GM12878 (cell line): Measurements from ENCODE around the gene ATP8B1. TPM values are rescaled to one million over a fixed set of nuclear protein-coding genes. Genes with fewer than 3 reads are reported as not detected.

ENCODE experiments used
- ATAC-seq: fragments of 200-7000 bp; cut with Tn5 transposase; 3 replicates; pipeline ENCODE4 v1.9.1; 2020; ENCODE audit warnings: mild to moderate bottlenecking, moderate library complexity
- BruUV-seq: library from RNA; stranded (reverse); fragments of 400-500 nt; replicated peaks from 2 replicates; lab custom pipeline; 2021; lab: Mats Ljungman, UMichigan
- CTCF ChIA-PET: fragments of 300-600 bp; sonication (Branson Sonifier 250); formaldehyde crosslinking; extraction: SDS; loops from one replicate; lab custom pipeline; 2021; ENCODE audit warnings: inconsistent platforms; lab: Yijun Ruan, JAX
- POLR2A ChIA-PET: fragments of 350-600 bp; formaldehyde crosslinking; extraction: SDS; loops from one replicate; lab custom pipeline; 2021; ENCODE audit warnings: inconsistent platforms; lab: Charles Lee
- RAD21 ChIA-PET: fragments of 300-600 bp; sonication (Branson Sonifier 250); formaldehyde crosslinking; loops from one replicate; lab custom pipeline; 2023; ENCODE audit warnings: antibody characterized with exemption; ENCODE audit not compliant: unreplicated experiment; lab: Charles Lee
- SMC1A ChIA-PET: fragments of 300-600 bp; sonication (Branson Sonifier 250); formaldehyde crosslinking; loops from one replicate; lab custom pipeline; 2023; ENCODE audit not compliant: unreplicated experiment, uncharacterized antibody; lab: Charles Lee
- DNase-seq: peaks from one replicate; pipeline ENCODE4 v3.0.0-alpha.2; 2011; ENCODE audit warnings: low read depth, low spot score
- FAIRE-seq: peaks from 3 replicates; lab custom pipeline; 2011; peaks lifted over from hg19 to GRCh38; lab: Jason Lieb, UNC
- H2AFZ ChIP-seq: 2 replicates; pipeline ENCODE4 v1.6.0; 2011; ENCODE audit warnings: low read depth, low read length, control low read depth; ENCODE audit not compliant: control insufficient read depth
- H3K27ac ChIP-seq: 2 replicates; pipeline ENCODE4 v1.5.1; 2011; ENCODE audit warnings: control low read depth; ENCODE audit not compliant: control insufficient read depth, insufficient read depth
- H3K27me3 ChIP-seq, 2 experiments: replicated peaks in 1 of 2; 2 replicates each; pipeline versions ENCODE4 v1.6.0 to v1.6.1; 2011; ENCODE audit warnings: low read length in 1 of 2; ENCODE audit not compliant: control insufficient read depth in 2 of 2, insufficient read depth in 2 of 2
- H3K36me3 ChIP-seq, 2 experiments: 2 replicates each; pipeline ENCODE4 v1.5.1; 2011; ENCODE audit warnings: low read length in 1 of 2; ENCODE audit not compliant: control insufficient read depth in 2 of 2, insufficient read depth in 2 of 2
- H3K4me1 ChIP-seq: 2 replicates; pipeline ENCODE4 v1.6.1; 2011; ENCODE audit warnings: mild to moderate bottlenecking, low read length, moderate library complexity, mixed read lengths; ENCODE audit not compliant: control insufficient read depth, insufficient read depth
- H3K4me2 ChIP-seq: 2 replicates; pipeline ENCODE4 v1.6.0; 2011; ENCODE audit warnings: control low read depth; ENCODE audit not compliant: control insufficient read depth, insufficient read depth
- H3K4me3 ChIP-seq: fragments of 200-600 bp; sonication (generic); 2 replicates; pipeline ENCODE4 v1.5.1; 2016
- H3K79me2 ChIP-seq: 2 replicates; pipeline ENCODE4 v1.6.0; 2011; ENCODE audit warnings: low read length; ENCODE audit not compliant: control insufficient read depth, insufficient read depth
- H3K9ac ChIP-seq: 2 replicates; pipeline ENCODE4 v1.8.0; 2011; ENCODE audit warnings: low read length, control low read depth, mixed read lengths; ENCODE audit not compliant: control insufficient read depth, insufficient read depth
- H3K9me3 ChIP-seq: replicated peaks from 3 replicates; pipeline ENCODE4 v1.5.1; 2011; ENCODE audit warnings: mild to moderate bottlenecking, low read length; ENCODE audit not compliant: control insufficient read depth, insufficient read depth
- H4K20me1 ChIP-seq: 2 replicates; pipeline ENCODE4 v1.6.0; 2011; ENCODE audit not compliant: control insufficient read depth, insufficient read depth
- CBX5 ChIP-seq: sonication (generic); IDR thresholded peaks from 2 replicates; pipeline ENCODE4 v1.6.1; 2016; ENCODE audit warnings: low read depth, moderate library complexity, mild to moderate bottlenecking, inconsistent platforms
- CHD1 ChIP-seq: IDR thresholded peaks from 2 replicates; pipeline ENCODE4 v1.6.1; 2012; ENCODE audit warnings: low read depth, low read length, improper control_type of control experiment
- CUX1 ChIP-seq: IDR thresholded peaks from 2 replicates; pipeline ENCODE4 v1.6.1; 2012; ENCODE audit warnings: improper control_type of control experiment, low read depth, low read length; ENCODE audit not compliant: insufficient replicate concordance
- E2F4 ChIP-seq: IDR thresholded peaks from 2 replicates; pipeline ENCODE4 v1.6.1; 2012; ENCODE audit warnings: low read depth, low read length, improper control_type of control experiment
- JUNB ChIP-seq: IDR thresholded peaks from 2 replicates; pipeline ENCODE4 v1.6.1; 2016; ENCODE audit warnings: antibody characterized with exemption, mild to moderate bottlenecking
- LARP7 ChIP-seq: fragments of 450-650 bp; IDR thresholded peaks from 2 replicates; pipeline ENCODE4 v1.6.1; 2017; ENCODE audit warnings: mild to moderate bottlenecking
- NBN ChIP-seq: fragments of 450-650 bp; IDR thresholded peaks from 2 replicates; pipeline ENCODE4 v1.6.1; 2016
- PAX8 ChIP-seq: fragments of 450-650 bp; IDR thresholded peaks from 2 replicates; pipeline ENCODE4 v1.6.1; 2017; ENCODE audit warnings: mild to moderate bottlenecking, moderate library complexity
- RCOR1 ChIP-seq: conservative IDR thresholded peaks from 2 replicates; pipeline ENCODE4 v1.6.1; 2012; ENCODE audit warnings: low read depth, low read length, improper control_type of control experiment
- RFX5 ChIP-seq: IDR thresholded peaks from 2 replicates; pipeline ENCODE4 v1.6.1; 2011; ENCODE audit warnings: low read depth, low read length, improper control_type of control experiment
- SUPT20H ChIP-seq: IDR thresholded peaks from 2 replicates; pipeline ENCODE4 v1.6.1; 2011; ENCODE audit warnings: low read depth, mild to moderate bottlenecking, low read length, moderate library complexity, borderline replicate concordance; ENCODE audit not compliant: control insufficient read depth
- ZBTB4 ChIP-seq: fragments of 450-650 bp; formaldehyde crosslinking; IDR thresholded peaks from 2 replicates; pipeline ENCODE4 v1.4.0; 2022; ENCODE audit warnings: mild to moderate bottlenecking, moderate library complexity
- ZNF384 ChIP-seq: IDR thresholded peaks from 2 replicates; pipeline ENCODE4 v1.6.1; 2012; ENCODE audit warnings: low read depth, mild to moderate bottlenecking, low read length, improper control_type of control experiment, borderline replicate concordance
- ZZZ3 ChIP-seq: IDR thresholded peaks from 2 replicates; pipeline ENCODE4 v1.6.1; 2011; ENCODE audit warnings: low read depth; ENCODE audit not compliant: control insufficient read depth, insufficient read length
- WGBS: methylation state at CpG from one replicate; pipeline ENCODE4 v1.1.6; 2016; ENCODE audit warnings: low lambda C conversion rate; ENCODE audit not compliant: insufficient replicate concordance, insufficient coverage; ENCODE audit errors: missing lambda C conversion rate; 5-methylcytosine and 5-hydroxymethylcytosine counted together
- in situ Hi-C: fragments of 300-500 bp; cut with MboI; formaldehyde crosslinking; loops from 9 replicates; pipeline ENCODE4 v1.14.3; 2018; ENCODE audit warnings: mixed read lengths
- intact Hi-C: fragments of 100-400 bp; cut with micrococcal nuclease; formaldehyde crosslinking; loops from one replicate; pipeline ENCODE4 v1.14.2; 2022; ENCODE audit not compliant: unreplicated experiment
- polyA plus RNA-seq, 11 experiments: library from polyadenylated mRNA; depleted of rRNA in 4 of 11; unstranded in 6 of 11; stranded (reverse) in 5 of 11; fragments of >200 nt; fragmentation: Nextera tagmentation in 4 of 11; fragmentation: Illumina TruSeq in 1 of 11; extraction: Ambion mirVana in 4 of 11; extraction: Trizol in 1 of 11; gene quantifications; 1 replicate in 1 of 11; 2 replicates in 10 of 11; pipeline versions ENCODE4 v1.2.1 to v1.2.3, GENCODE V29; 2011 to 2016; ENCODE audit warnings: inconsistent platforms in 2 of 11, missing spikeins in 2 of 11, low read depth in 1 of 11
- total RNA-seq, 4 experiments: library from RNA; depleted of rRNA in 3 of 4; stranded (reverse); fragments of >200 nt in 3 of 4; fragmentation: Illumina TruSeq in 1 of 4; extraction: Trizol in 1 of 4; gene quantifications; 2 replicates each; pipeline versions ENCODE4 v1.2.1 to v1.2.3, GENCODE V29; 2013 to 2021
- TF ChIP-seq, protein P1 (sequence below): fragments of 450-650 bp; IDR thresholded peaks from 2 replicates; pipeline ENCODE4 v1.6.1; 2016; ENCODE audit warnings: mild to moderate bottlenecking

ATP8B1 gene
- total and polyA plus RNA-seq, 10 of the 15 experiments (the other 5 are each of a cell fraction or from before 2014, with no cell fraction given) = 0.03 to 0.37 (median 0.11) TPM

GRCh38 chr18:57764995-57765394 lies 38.1 kb downstream of the ATP8B1 start:
- in situ Hi-C loops = no loop called here
- RAD21 ChIA-PET = no interaction called here

More at GRCh38 chr18:57764995-57765394, 38.1 kb downstream of the ATP8B1 start:
- intact Hi-C loops = no loop called here
- Histone ChIP-seq H3K27me3 (no peaks in the 10 kb centered on the region), H3K4me2 (no peak overlapping the region), H3K9ac (no peak overlapping the region), H3K27ac (no peak overlapping the region), H3K4me3 (no peak overlapping the region), H3K4me1 (no peaks in the 10 kb centered on the region), H3K9me3 (no peaks in the 10 kb centered on the region), H3K36me3 (no peaks in the 10 kb centered on the region), H2AFZ (no peak overlapping the region), H4K20me1 (no peaks in the 10 kb centered on the region), H3K79me2 (no peaks in the 10 kb centered on the region)
- DNase-seq = no peak
- ChIA-PET POLR2A (no interaction called here), CTCF (no interaction called here), SMC1A (no interaction called here)
- ATAC-seq = no peak
- 43% methylated on average over 2 of the region's 2 CpGs for WGBS
- TF ChIP-seq JUNB = no peak
- no peak for TF ChIP-seq LARP7
- TF ChIP-seq ZZZ3 = no peak
- no peak for TF ChIP-seq ZBTB4 (CRISPR knock-in tag)
- no peak for TF ChIP-seq SUPT20H
- no peak for TF ChIP-seq RFX5
- no peak for TF ChIP-seq E2F4
- no peak for TF ChIP-seq CUX1
- TF ChIP-seq PAX8 = no peak
- TF ChIP-seq CBX5 = no peak
- TF ChIP-seq, protein P1, sequence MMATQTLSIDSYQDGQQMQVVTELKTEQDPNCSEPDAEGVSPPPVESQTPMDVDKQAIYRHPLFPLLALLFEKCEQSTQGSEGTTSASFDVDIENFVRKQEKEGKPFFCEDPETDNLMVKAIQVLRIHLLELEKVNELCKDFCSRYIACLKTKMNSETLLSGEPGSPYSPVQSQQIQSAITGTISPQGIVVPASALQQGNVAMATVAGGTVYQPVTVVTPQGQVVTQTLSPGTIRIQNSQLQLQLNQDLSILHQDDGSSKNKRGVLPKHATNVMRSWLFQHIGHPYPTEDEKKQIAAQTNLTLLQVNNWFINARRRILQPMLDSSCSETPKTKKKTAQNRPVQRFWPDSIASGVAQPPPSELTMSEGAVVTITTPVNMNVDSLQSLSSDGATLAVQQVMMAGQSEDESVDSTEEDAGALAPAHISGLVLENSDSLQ = no peak
- no peak for TF ChIP-seq NBN
- no peak for TF ChIP-seq CHD1
- no peak for TF ChIP-seq RCOR1
- TF ChIP-seq ZNF384 = no peak
- no peak for FAIRE-seq
- no TSS peak for BruUV-seq
